ENCODE results near the gene SPAG5. TPM values are rescaled to one million over a fixed set of nuclear protein-coding genes. Genes with fewer than 3 reads are reported as not detected.

Gene SPAG5
- total and polyA plus RNA-seq, 8 donors = 1.2 to 48.7 (median 8.4) TPM

DNA sequence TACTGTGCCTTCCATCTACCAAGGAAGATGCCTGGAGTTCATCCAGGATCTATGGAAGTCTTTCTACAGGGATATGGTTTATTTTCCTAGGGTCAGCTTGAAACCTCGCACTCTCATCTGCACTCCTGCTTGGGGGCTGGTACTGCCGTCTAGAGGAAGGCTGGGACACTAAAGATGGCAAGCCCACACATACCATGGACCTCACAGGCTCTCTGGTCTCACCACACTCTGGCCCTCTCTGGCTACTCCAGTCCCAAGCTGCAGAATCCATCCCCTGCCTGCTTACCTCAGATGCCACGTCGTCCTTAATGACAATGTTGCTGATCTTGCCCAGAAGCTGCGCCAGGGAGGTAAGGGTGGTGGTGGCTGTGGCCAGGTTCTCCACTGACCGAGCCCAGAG lies 44.3 kb downstream of the SPAG5 start:
- Histone ChIP-seq H3K9me3 (no peaks in the 10 kb centered on the region), H3K27ac (no peak overlapping the region), H3K4me3 (no peak overlapping the region), H3K27me3 (no peaks in the 10 kb centered on the region), H3K36me3 (peaks cover 47 to 63% (median 63%) of the 10 kb centered on the region in 4 donors), H3K4me1 (peaks cover 9 to 39% (median 36%) of the 10 kb centered on the region in 4 donors)
- intact Hi-C loops (cut with DNase I; ENCODE audit: low total_unique reads) = no loop called here
- no peak for DNase-seq
- TF ChIP-seq CTCF (IDR thresholded peaks at IDR 0.05) (no peak), POLR2AphosphoS5 (IDR thresholded peaks at IDR 0.05) (no peak), EP300 (IDR thresholded peaks at IDR 0.05) (no peak), POLR2A (IDR thresholded peaks at IDR 0.05) (no peak)
- WGBS, 5 donors = 78 to 93% (median 84%) methylated on average over 4 to 6 of the region's 6 CpGs

- TF ChIP-seq EP300 (IDR thresholded peaks at IDR 0.05) = no peak
- no peak for DNase-seq
- H3K36me3 ChIP-seq = peaks cover 43 to 48% (median 48%) of the 10 kb centered on the region in 4 donors
- no peaks in the 10 kb centered on the region for H3K9me3 ChIP-seq
- H3K27me3 ChIP-seq = no peaks in the 10 kb centered on the region
- 90 to 98% (median 92%) methylated on average over 5 of the region's 5 CpGs for WGBS, 5 donors
- H3K4me1 ChIP-seq = peaks cover 10 to 52% (median 43%) of the 10 kb centered on the region in 4 donors
- H3K4me3 ChIP-seq = peak overlapping the region; percentile 63 to 93 (median 69)
- intact Hi-C loops (cut with DNase I; ENCODE audit: low total_unique reads) = no loop called here
- peak overlapping the region in 1 of 5 donors; percentile 76 for H3K27ac ChIP-seq
Measured at GRCh38 chr17:28553000-28553505, 45.8 kb downstream of the SPAG5 start.

DNA sequence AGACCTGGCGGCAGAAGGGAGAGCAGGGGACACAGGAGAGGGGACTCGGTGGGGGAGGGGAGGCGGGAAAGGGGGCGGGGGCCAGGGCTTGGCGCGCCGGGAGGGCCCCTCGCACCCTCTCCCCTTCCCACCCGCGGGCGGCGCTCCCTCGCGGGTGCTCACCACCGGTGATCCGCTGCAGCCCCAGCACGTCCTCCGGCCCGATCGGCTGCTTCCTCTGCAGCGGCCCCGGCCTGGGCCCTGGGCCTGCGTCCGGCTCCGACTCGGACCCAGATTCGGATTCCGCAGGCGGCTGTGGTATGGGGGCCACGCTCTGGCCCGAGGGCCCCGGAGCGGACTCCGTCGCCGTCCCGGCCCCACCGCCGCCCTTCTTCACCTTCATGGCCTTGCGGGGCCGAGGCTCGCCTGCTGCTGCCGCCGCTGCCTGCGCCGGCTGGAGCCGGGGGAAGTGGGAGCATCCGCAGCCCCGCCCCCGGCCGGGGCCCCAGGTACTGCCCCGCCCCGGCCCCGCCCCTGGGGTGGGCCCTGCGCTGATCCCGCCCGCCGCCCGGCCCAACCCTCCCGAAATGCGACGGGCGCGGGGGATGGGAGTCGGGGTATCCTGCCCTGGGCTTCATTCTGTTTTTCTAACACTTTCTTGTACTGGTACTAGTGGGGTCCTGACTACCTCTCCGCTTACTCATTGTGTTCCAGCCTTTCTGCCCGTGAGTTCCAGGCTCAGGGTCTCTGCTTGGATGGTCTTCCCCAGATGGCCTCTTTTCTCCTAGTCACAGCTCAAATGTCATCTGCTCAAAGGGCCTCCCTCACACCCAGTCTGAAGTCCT lies 46.4 kb downstream of the SPAG5 start, which contains the start of gene UNC119:
Gene UNC119 (minus strand): TSS at position 449 of the 824 bp plus-strand sequence. CDS start 67 bp downstream, at position 382.
- Histone ChIP-seq H3K4me3 (peak within 1 kb of the TSS; percentile 63 to 93 (median 69)), H3K9me3 (no peaks in the 10 kb centered on the region), H3K4me1 (peaks cover 10 to 54% (median 45%) of the 10 kb centered on the region in 4 donors), H3K36me3 (peaks cover 36 to 46% (median 44%) of the 10 kb centered on the region in 4 donors), H3K27me3 (no peaks in the 10 kb centered on the region), H3K27ac (peak within 1 kb of the TSS; percentile 50 to 77 (median 71))
- TF ChIP-seq EP300 (IDR thresholded peaks at IDR 0.05) = no peak
- TF ChIP-seq POLR2AphosphoS5 (IDR thresholded peaks at IDR 0.05) = peak in 2 of 3 donors; percentile 69 to 76
- intact Hi-C loops (cut with DNase I; ENCODE audit: low total_unique reads) = no loop called here
- 1 to 2% (median 2%) methylated on average over 36 to 67 of the region's 67 CpGs for WGBS, 5 donors
- peak; percentile 85 to 94 for DNase-seq

GRCh38 chr17:28551421-28552175 lies 47.2 kb downstream of the SPAG5 start:
- Histone ChIP-seq H3K27ac (peak overlapping the region in 4 of 5 donors; percentile 57 to 77 (median 74)), H3K27me3 (no peaks in the 10 kb centered on the region), H3K4me3 (peak overlapping the region; percentile 63 to 93 (median 69)), H3K36me3 (peaks cover 32 to 46% (median 44%) of the 10 kb centered on the region in 4 donors), H3K4me1 (peaks cover 10 to 54% (median 45%) of the 10 kb centered on the region in 4 donors), H3K9me3 (no peaks in the 10 kb centered on the region)
- TF ChIP-seq CTCF (IDR thresholded peaks at IDR 0.05) (no peak), EP300 (IDR thresholded peaks at IDR 0.05) (no peak), POLR2AphosphoS5 (IDR thresholded peaks at IDR 0.05) (no peak), POLR2A (IDR thresholded peaks at IDR 0.05) (no peak)
- intact Hi-C loops (cut with DNase I; ENCODE audit: low total_unique reads) = no loop called here
- peak in 1 of 2 donors; percentile 58 for DNase-seq
- 13 to 20% (median 14%) methylated on average over 10 of the region's 10 CpGs for WGBS, 5 donors

- H3K9me3 ChIP-seq = no peaks in the 10 kb centered on the region
- peaks cover 25 to 45% (median 41%) of the 10 kb centered on the region in 4 donors for H3K36me3 ChIP-seq
- 95 to 100% (median 100%) methylated on average over 1 of the region's 1 CpG for WGBS, 5 donors
- intact Hi-C loops (cut with DNase I; ENCODE audit: low total_unique reads) = no loop called here
- H3K4me3 ChIP-seq = no peak overlapping the region
- H3K4me1 ChIP-seq = peaks cover 10 to 54% (median 45%) of the 10 kb centered on the region in 4 donors
- TF ChIP-seq CTCF (IDR thresholded peaks at IDR 0.05) (no peak), POLR2AphosphoS5 (IDR thresholded peaks at IDR 0.05) (no peak), POLR2A (IDR thresholded peaks at IDR 0.05) (no peak), EP300 (IDR thresholded peaks at IDR 0.05) (no peak)
- H3K27ac ChIP-seq = no peak overlapping the region
- H3K27me3 ChIP-seq = no peaks in the 10 kb centered on the region
- no peak for DNase-seq
Measured at GRCh38 chr17:28550858-28551257, 48.0 kb downstream of the SPAG5 start.
